ENCODE results near the gene SLC22A23. TPM values are rescaled to one million over a fixed set of nuclear protein-coding genes. Genes with fewer than 3 reads are reported as not detected.

The SLC22A23 gene
- total and polyA plus RNA-seq, 2 of the 4 experiments (the other 2 are of a cell fraction) = 0.72 to 1.6 TPM

GRCh38 chr6:3381233-3381921 is 75.5 kb downstream of the SLC22A23 start:
- no peaks in the 10 kb centered on the region for H4K20me1 ChIP-seq (ENCODE audit: insufficient read depth, low read length)
- no peak for ATAC-seq (ENCODE audit: low read depth)
- no peak for DNase-seq

More at GRCh38 chr6:3381233-3381921, 75.5 kb downstream of the SLC22A23 start:
- Histone ChIP-seq H4K8ac (ENCODE audit: low read depth in 2 of 2, low read length in 2 of 2) (no peak overlapping the region), H3K9ac (ENCODE audit: low read depth, low read length) (no peak overlapping the region), H3K56ac (ENCODE audit: extremely low read depth, insufficient read depth, low read length) (no peak overlapping the region), H3K14ac (replicated peaks; ENCODE audit: low read depth, low read length) (no peak overlapping the region), H3K23ac (ENCODE audit: low read depth, low read length) (no peak overlapping the region), H3K4me1 (ENCODE audit: control insufficient read depth, insufficient read depth, low read length) (0 out of 2 replicates have a peak, but pooled peaks cover 2% of the 10 kb centered on the region), H2AK9ac (replicated peaks; ENCODE audit: low read depth, low read length, poor library complexity) (peak overlapping the region; percentile 11), H2BK15ac (ENCODE audit: low read depth, low read length) (no peak overlapping the region), H2BK120ac (ENCODE audit: low read depth, low read length) (no peak overlapping the region), H3K9me1 (ENCODE audit: insufficient read depth, low read length) (no peaks in the 10 kb centered on the region), H2AK5ac (ENCODE audit: low read depth, low read length) (no peak overlapping the region), H3K4me3 (ENCODE audit: insufficient read depth, low read depth, low read length) (no peak overlapping the region), H3K4me2 (ENCODE audit: low read depth, low read length) (no peak overlapping the region), H4K5ac (ENCODE audit: low read depth, low read length) (no peak overlapping the region), H2BK5ac (ENCODE audit: low read depth, low read length, poor library complexity, severe bottlenecking) (no peak overlapping the region), H3K18ac (ENCODE audit: low read depth, low read length) (no peak overlapping the region), H3K9me3 (ENCODE audit: control insufficient read depth, insufficient read depth, low read length) (no peaks in the 10 kb centered on the region), H3K27ac (ENCODE audit: insufficient read depth, low read length) (no peak overlapping the region), H3K36me3 (ENCODE audit: control insufficient read depth, insufficient read depth, low read length) (no peaks in the 10 kb centered on the region), H3K79me1 (ENCODE audit: low read depth in 1 of 2, low read length in 2 of 2) (no peaks in the 10 kb centered on the region), H3K27me3 (ENCODE audit: control insufficient read depth, insufficient read depth, low read length) (peaks cover 31% of the 10 kb centered on the region), H2BK20ac (ENCODE audit: low read depth, low read length) (no peak overlapping the region), H2AFZ (replicated peaks; ENCODE audit: low read length, poor library complexity) (no peak overlapping the region), H3K4ac (ENCODE audit: low read depth, low read length) (no peak overlapping the region), H4K91ac (ENCODE audit: insufficient read depth, low read depth, low read length) (no peak overlapping the region)
- no TSS peak for BruUV-seq (replicated peaks)
- ChIA-PET CTCF (no interaction called here), POLR2A (ENCODE audit: unreplicated experiment) (no interaction called here)
- intact Hi-C loops (cut with micrococcal nuclease) (no loop called here), in situ Hi-C loops (cut with MboI; ENCODE audit: low sequenced_read_pairs) (no loop called here), dilution Hi-C loops (cut with HindIII; ENCODE audit: low sequenced_read_pairs, unreplicated experiment) (no loop called here)
- TF ChIP-seq MAZ (IDR thresholded peaks at IDR 0.05; ENCODE audit: borderline replicate concordance, low read depth, low read length) = no peak
- no peak for TF ChIP-seq ELK1 (IDR thresholded peaks at IDR 0.05; ENCODE audit: borderline replicate concordance, low read depth, low read length)
- no peak for TF ChIP-seq CTCF (conservative IDR thresholded peaks at IDR 0.05; ENCODE audit: low read depth, low read length)
- TF ChIP-seq RCOR1 (IDR thresholded peaks at IDR 0.05; ENCODE audit: insufficient replicate concordance, low read length) = no peak
- TF ChIP-seq BHLHE40 (IDR thresholded peaks at IDR 0.05; ENCODE audit: low read depth, low read length) = no peak
- TF ChIP-seq CEBPB (IDR thresholded peaks at IDR 0.05; ENCODE audit: low read depth, low read length) = no peak
- TF ChIP-seq POLR2A (IDR thresholded peaks at IDR 0.05; ENCODE audit: low read depth, low read length) = no peak
- no peak for TF ChIP-seq USF2 (IDR thresholded peaks at IDR 0.05; ENCODE audit: low read depth, low read length)
- TF ChIP-seq MAFK (IDR thresholded peaks at IDR 0.05; ENCODE audit: low read depth, low read length) = no peak
- WGBS, 2 experiments (ENCODE audit: extremely low coverage in 2 of 2, insufficient read length in 1 of 2) = no CpG with 5 or more reads among the region's 6 CpGs
